IPS-20b (cell line): Measurements from ENCODE around the gene PLCB4.

ENCODE experiments used
- H3K27ac ChIP-seq: one replicate; pipeline ENCODE4 v1.5.1; 2013; ENCODE audit warnings: low read length
- H3K27me3 ChIP-seq: 2 replicates; pipeline ENCODE4 v1.6.1; 2013; ENCODE audit warnings: mild to moderate bottlenecking, low read length, inconsistent platforms; ENCODE audit not compliant: insufficient read depth
- H3K36me3 ChIP-seq: 2 replicates; pipeline ENCODE4 v1.6.1; 2013; ENCODE audit warnings: low read depth, mild to moderate bottlenecking, inconsistent platforms, low read length, moderate library complexity; ENCODE audit not compliant: insufficient read depth
- H3K4me1 ChIP-seq: 2 replicates; pipeline ENCODE4 v1.6.1; 2013; ENCODE audit warnings: mild to moderate bottlenecking, control low read depth, inconsistent platforms, low read length, moderate library complexity; ENCODE audit not compliant: insufficient read depth
- H3K4me3 ChIP-seq: 2 replicates; pipeline ENCODE4 v1.5.1; 2013; ENCODE audit warnings: mild to moderate bottlenecking, low read length, inconsistent platforms
- H3K9ac ChIP-seq: 2 replicates; pipeline ENCODE4 v1.6.1; 2013; ENCODE audit warnings: low read depth, mild to moderate bottlenecking, inconsistent platforms, low read length, moderate library complexity
- H3K9me3 ChIP-seq: 2 replicates; pipeline ENCODE4 v1.6.1; 2013; ENCODE audit warnings: mild to moderate bottlenecking, low read depth, low read length, inconsistent platforms; ENCODE audit not compliant: insufficient read depth

PLCB4 gene

GRCh38 chr20:9068841-9069663 is at the start of gene PLCB4:
Gene PLCB4, plus strand, starts transcription at chr20:9069087. Its CDS starts 238,728 bp downstream, at chr20:9307815.
- Histone ChIP-seq H3K36me3 (no peaks in the 10 kb centered on the region), H3K9me3 (no peaks in the 10 kb centered on the region), H3K4me1 (peaks cover 39% of the 10 kb centered on the region), H3K4me3 (peak within 1 kb of the TSS; percentile 75), H3K9ac (peak within 1 kb of the TSS; percentile 90), H3K27me3 (no peaks in the 10 kb centered on the region), H3K27ac (peak within 1 kb of the TSS; percentile 45)

GRCh38 chr20:9019833-9020232 is 49.1 kb upstream of the PLCB4 start:
- Histone ChIP-seq H3K36me3 (no peaks in the 10 kb centered on the region), H3K27ac (no peak overlapping the region), H3K4me1 (peaks cover 12% of the 10 kb centered on the region; the same call in 1 of the 2 replicates), H3K9ac (no peak overlapping the region), H3K27me3 (no peaks in the 10 kb centered on the region), H3K9me3 (no peaks in the 10 kb centered on the region), H3K4me3 (no peak overlapping the region)

- H3K27ac ChIP-seq = no peak overlapping the region
- H3K27me3 ChIP-seq = no peaks in the 10 kb centered on the region
- H3K4me3 ChIP-seq = no peak overlapping the region
- H3K9me3 ChIP-seq = no peaks in the 10 kb centered on the region
- no peak overlapping the region for H3K9ac ChIP-seq
- peaks cover 12% of the 10 kb centered on the region; the same call in 1 of the 2 replicates for H3K4me1 ChIP-seq
- H3K36me3 ChIP-seq = no peaks in the 10 kb centered on the region
These were observed 47.7 kb upstream of the PLCB4 start for GRCh38 chr20:9021216-9021615.

- Histone ChIP-seq H3K4me1 (peaks cover 12% of the 10 kb centered on the region; the same call in 1 of the 2 replicates), H3K9me3 (no peaks in the 10 kb centered on the region), H3K9ac (no peak overlapping the region), H3K4me3 (no peak overlapping the region), H3K36me3 (no peaks in the 10 kb centered on the region), H3K27me3 (no peaks in the 10 kb centered on the region), H3K27ac (no peak overlapping the region)
These were observed 47.2 kb upstream of the PLCB4 start for GRCh38 chr20:9021699-9022098.

- H3K4me1 ChIP-seq = peaks cover 16% of the 10 kb centered on the region; the same call in 1 of the 2 replicates
- no peaks in the 10 kb centered on the region for H3K36me3 ChIP-seq
- no peak overlapping the region for H3K4me3 ChIP-seq
- no peaks in the 10 kb centered on the region for H3K9me3 ChIP-seq
- H3K27ac ChIP-seq = no peak overlapping the region
- H3K27me3 ChIP-seq = no peaks in the 10 kb centered on the region
- no peak overlapping the region for H3K9ac ChIP-seq
These were observed 46.5 kb upstream of the PLCB4 start for GRCh38 chr20:9022376-9022775.

- H3K27ac ChIP-seq = no peak overlapping the region
- no peak overlapping the region for H3K4me3 ChIP-seq
- H3K9me3 ChIP-seq = no peaks in the 10 kb centered on the region
These were observed 44.3 kb upstream of the PLCB4 start for GRCh38 chr20:9024606-9025005.

GRCh38 chr20:9025011-9025410 is 43.9 kb upstream of the PLCB4 start:
- Histone ChIP-seq H3K4me1 (peaks cover 4% of the 10 kb centered on the region; the same call in 1 of the 2 replicates), H3K27me3 (no peaks in the 10 kb centered on the region), H3K27ac (no peak overlapping the region), H3K36me3 (no peaks in the 10 kb centered on the region), H3K4me3 (no peak overlapping the region), H3K9me3 (no peaks in the 10 kb centered on the region), H3K9ac (no peak overlapping the region)

More at GRCh38 chr20:9024606-9025005, 44.3 kb upstream of the PLCB4 start:
- H3K9ac ChIP-seq = no peak overlapping the region
- H3K27me3 ChIP-seq = no peaks in the 10 kb centered on the region
- H3K36me3 ChIP-seq = no peaks in the 10 kb centered on the region
- H3K4me1 ChIP-seq = peaks cover 6% of the 10 kb centered on the region; the same call in 1 of the 2 replicates

- no peak overlapping the region for H3K9ac ChIP-seq
- no peaks in the 10 kb centered on the region for H3K27me3 ChIP-seq
- H3K4me3 ChIP-seq = no peak overlapping the region
- no peaks in the 10 kb centered on the region for H3K36me3 ChIP-seq
- H3K27ac ChIP-seq = no peak overlapping the region
- H3K9me3 ChIP-seq = no peaks in the 10 kb centered on the region
- peaks cover 4% of the 10 kb centered on the region; the same call in 1 of the 2 replicates for H3K4me1 ChIP-seq
These were observed 43.2 kb upstream of the PLCB4 start for GRCh38 chr20:9025643-9026042.

- H3K27me3 ChIP-seq = no peaks in the 10 kb centered on the region
- H3K4me1 ChIP-seq = peaks cover 4% of the 10 kb centered on the region; the same call in 1 of the 2 replicates
- H3K9ac ChIP-seq = no peak overlapping the region
- no peak overlapping the region for H3K4me3 ChIP-seq
- no peaks in the 10 kb centered on the region for H3K36me3 ChIP-seq
- no peak overlapping the region for H3K27ac ChIP-seq
- no peaks in the 10 kb centered on the region for H3K9me3 ChIP-seq
These were observed 41.3 kb upstream of the PLCB4 start for GRCh38 chr20:9027626-9028025.

GRCh38 chr20:9028419-9028818 is 40.5 kb upstream of the PLCB4 start:
- peaks cover 4% of the 10 kb centered on the region; the same call in 1 of the 2 replicates for H3K4me1 ChIP-seq
- H3K9ac ChIP-seq = no peak overlapping the region
- no peak overlapping the region for H3K4me3 ChIP-seq
- H3K9me3 ChIP-seq = no peaks in the 10 kb centered on the region
- no peak overlapping the region for H3K27ac ChIP-seq
- no peaks in the 10 kb centered on the region for H3K36me3 ChIP-seq
- H3K27me3 ChIP-seq = no peaks in the 10 kb centered on the region

- no peaks in the 10 kb centered on the region for H3K36me3 ChIP-seq
- H3K9ac ChIP-seq = no peak overlapping the region
- no peaks in the 10 kb centered on the region for H3K9me3 ChIP-seq
- no peaks in the 10 kb centered on the region for H3K27me3 ChIP-seq
- H3K4me1 ChIP-seq = peaks cover 2% of the 10 kb centered on the region; the same call in 1 of the 2 replicates
- no peak overlapping the region for H3K4me3 ChIP-seq
- H3K27ac ChIP-seq = no peak overlapping the region
These were observed 36.9 kb upstream of the PLCB4 start for GRCh38 chr20:9031991-9032390.

- Histone ChIP-seq H3K36me3 (no peaks in the 10 kb centered on the region), H3K9me3 (no peaks in the 10 kb centered on the region), H3K27me3 (no peaks in the 10 kb centered on the region), H3K27ac (no peak overlapping the region), H3K4me3 (no peak overlapping the region), H3K9ac (no peak overlapping the region), H3K4me1 (no peaks in the 10 kb centered on the region)
These were observed 36.1 kb upstream of the PLCB4 start for GRCh38 chr20:9032758-9033157.
